Cardiac muscle cell (in vitro differentiated cells and primary cell): ENCODE data around the gene KRT16. TPM values are rescaled to one million over a fixed set of nuclear protein-coding genes. Genes with fewer than 3 reads are reported as not detected.
"Not testable (repeated sequence)": the region's sequence is repeated elsewhere in the genome, so short reads cannot be mapped to it uniquely, and the experiment has no call there.

Experiments used
- DNase-seq, 2 donors: peaks; one replicate each; pipeline versions ENCODE4 v3.0.0 to v3.0.0-alpha.2; 2010 to 2017; ENCODE audit warnings: low read depth in 1 of 2, low spot score in 1 of 2
- H3K27ac ChIP-seq: fragments of 200-600 bp; sonication (generic); 2 replicates; pipeline ENCODE4 v1.5.1; 2016
- H3K27me3 ChIP-seq: fragments of 200-600 bp; sonication (generic); 2 replicates; pipeline ENCODE4 v1.6.0; 2016; ENCODE audit warnings: control low read depth
- H3K36me3 ChIP-seq: fragments of 200-600 bp; sonication (generic); 2 replicates; pipeline ENCODE4 v1.5.1; 2016; ENCODE audit warnings: control low read depth
- H3K4me1 ChIP-seq: fragments of 200-600 bp; sonication (generic); 2 replicates; pipeline ENCODE4 v1.8.1; 2017; ENCODE audit warnings: low read depth, mild to moderate bottlenecking, mixed run types
- H3K4me3 ChIP-seq: fragments of 200-600 bp; sonication (generic); 2 replicates; pipeline ENCODE4 v1.5.1; 2016; ENCODE audit warnings: mild to moderate bottlenecking
- H3K9me3 ChIP-seq: fragments of 200-600 bp; sonication (generic); 2 replicates; pipeline ENCODE4 v1.5.1; 2017; ENCODE audit warnings: low read depth, mild to moderate bottlenecking, control low read depth
- CTCF ChIP-seq: IDR thresholded peaks from 2 replicates; pipeline ENCODE4 v1.5.1; 2012; ENCODE audit warnings: low read depth, mild to moderate bottlenecking, low read length
- polyA plus RNA-seq: library from polyadenylated mRNA; unstranded; fragments of >200 nt; fragmentation: Nextera tagmentation; extraction: Ambion mirVana; gene quantifications from 2 replicates; pipeline ENCODE4 v1.2.1, GENCODE V29; 2016
- total RNA-seq: library from RNA; depleted of rRNA; stranded (reverse); fragments of >200 nt; gene quantifications from 2 replicates; pipeline ENCODE4 v1.2.3, GENCODE V29; 2016

KRT16 gene
- total and polyA plus RNA-seq, 2 experiments from 2014 or later: 0.16 TPM; not detected in 1

- Histone ChIP-seq H3K4me3 (no peak overlapping the region), H3K27me3 (no peaks in the 10 kb centered on the region), H3K4me1 (no peaks in the 10 kb centered on the region), H3K27ac (no peak overlapping the region), H3K9me3 (no peaks in the 10 kb centered on the region), H3K36me3 (no peaks in the 10 kb centered on the region)
- no peak for DNase-seq
- no peak for TF ChIP-seq CTCF
These were observed 37.5 kb upstream of the KRT16 start for GRCh38 chr17:41649923-41650519.

- Histone ChIP-seq H3K4me3 (no peak overlapping the region), H3K4me1 (no peaks in the 10 kb centered on the region), H3K27me3 (no peaks in the 10 kb centered on the region), H3K9me3 (no peaks in the 10 kb centered on the region), H3K27ac (no peak overlapping the region), H3K36me3 (no peaks in the 10 kb centered on the region)
- TF ChIP-seq CTCF: peak; percentile 99
- DNase-seq: peak; percentile 89
These were observed 36.0 kb upstream of the KRT16 start for GRCh38 chr17:41648411-41649195.

GRCh38 chr17:41647940-41648410 is 35.4 kb upstream of the KRT16 start:
- Histone ChIP-seq H3K27ac (no peak overlapping the region), H3K4me1 (no peaks in the 10 kb centered on the region), H3K4me3 (no peak overlapping the region), H3K36me3 (no peaks in the 10 kb centered on the region), H3K9me3 (no peaks in the 10 kb centered on the region), H3K27me3 (no peaks in the 10 kb centered on the region)
- TF ChIP-seq CTCF: peak; percentile 86
- peak; percentile 71 to 90 for DNase-seq

- H3K4me1 ChIP-seq: no peaks in the 10 kb centered on the region
- no peak overlapping the region for H3K4me3 ChIP-seq
- H3K27ac ChIP-seq: no peak overlapping the region
- TF ChIP-seq CTCF: no peak
- no peak for DNase-seq
- H3K9me3 ChIP-seq: no peaks in the 10 kb centered on the region
- no peaks in the 10 kb centered on the region for H3K36me3 ChIP-seq
- H3K27me3 ChIP-seq: no peaks in the 10 kb centered on the region
These were observed 34.7 kb upstream of the KRT16 start for GRCh38 chr17:41647038-41647813.

- Histone ChIP-seq H3K4me1 (no peaks in the 10 kb centered on the region), H3K27me3 (no peaks in the 10 kb centered on the region), H3K27ac (no peak overlapping the region), H3K9me3 (no peaks in the 10 kb centered on the region), H3K36me3 (no peaks in the 10 kb centered on the region), H3K4me3 (no peak overlapping the region)
- TF ChIP-seq CTCF: no peak
- no peak for DNase-seq
These were observed 29.9 kb upstream of the KRT16 start for GRCh38 chr17:41642252-41643156.

GRCh38 chr17:41640596-41640995 is 28.0 kb upstream of the KRT16 start:
- not testable (repeated sequence) for H3K4me1 ChIP-seq, H3K36me3 ChIP-seq, H3K27me3 ChIP-seq, H3K9me3 ChIP-seq, H3K27ac ChIP-seq, DNase-seq, H3K4me3 ChIP-seq
